Activated CD8-positive, alpha-beta memory T cell treated with anti-CD3 and anti-CD28 coated beads, Interleukin-2, amount 10 ng/mL, durations not matched to agents 7 days and 5 days (primary cell): Measurements from ENCODE around the gene PHF20. TPM values are rescaled to one million over a fixed set of nuclear protein-coding genes. Genes with fewer than 3 reads are reported as not detected.
"Not testable (repeated sequence)": the region's sequence is repeated elsewhere in the genome, so short reads cannot be mapped to it uniquely, and the experiment has no call there.

Experiments
- ATAC-seq: fragments of 150-1000 bp; cut with Tn5 transposase; one replicate; pipeline ENCODE4 v1.10.0; 2021; ENCODE audit warnings: moderate library complexity
- CTCF ChIA-PET: fragments of 350-600 bp; sonication (Branson Sonifier 250); formaldehyde crosslinking; loops from one replicate; lab custom pipeline; 2021; ENCODE audit warnings: antibody characterized with exemption; lab: Charles Lee
- DNase-seq: peaks from one replicate; pipeline ENCODE4 v3.0.0-alpha.2; 2020
- H3K27ac Mint-ChIP-seq: one replicate; pipeline ENCODE4 v1.8.0; 2021; ENCODE audit warnings: mild to moderate bottlenecking, mixed read lengths
- H3K27me3 Mint-ChIP-seq: one replicate; pipeline ENCODE4 v1.8.0; 2021; ENCODE audit warnings: mixed read lengths
- H3K36me3 Mint-ChIP-seq: one replicate; pipeline ENCODE4 v1.8.0; 2021; ENCODE audit warnings: mild to moderate bottlenecking, mixed read lengths
- H3K4me1 Mint-ChIP-seq: one replicate; pipeline ENCODE4 v1.8.0; 2021; ENCODE audit warnings: mixed read lengths
- H3K4me3 Mint-ChIP-seq: one replicate; pipeline ENCODE4 v1.8.0; 2021; ENCODE audit warnings: mild to moderate bottlenecking, moderate library complexity, mixed read lengths
- H3K9me3 Mint-ChIP-seq: one replicate; pipeline ENCODE4 v1.8.0; 2022; ENCODE audit warnings: low read depth, mixed read lengths
- total RNA-seq, 2 experiments: library from RNA; stranded (reverse); gene quantifications; one replicate each; pipeline ENCODE4 v1.2.3, GENCODE V29; 2021

Gene PHF20
- total RNA-seq, 2 experiments from 2014 or later: 50.8 to 52.4 TPM

- Mint-ChIP-seq H3K4me1 (peaks cover 23% of the 10 kb centered on the region), H3K4me3 (peak overlapping the region; percentile 90), H3K9me3 (no peaks in the 10 kb centered on the region), H3K27ac (peak overlapping the region; percentile 100), H3K36me3 (peaks cover 8% of the 10 kb centered on the region), H3K27me3 (no peaks in the 10 kb centered on the region)
- CTCF ChIA-PET: interaction anchor here (0.9 to 4.0 kb wide), 12 partner anchors 10 to 652 kb away, joined by 3 to 47 read pairs (median 10); partner anchors contain the start of genes PHF20, RAB5IF and RBM39
- DNase-seq: no peak
- ATAC-seq: no peak
Observed at GRCh38 chr20:35952480-35953386, 180.9 kb downstream of the PHF20 start.

- peak; percentile 35 for ATAC-seq
Observed at GRCh38 chr20:35953387-35954199, 181.8 kb downstream of the PHF20 start.

GRCh38 chr20:35954200-35954906 lies 182.5 kb downstream of the PHF20 start, which contains the start of gene SCAND1:
SCAND1 (minus strand) TSS chr20:35954502; CDS start chr20:35954284, 218 bp downstream.
- Mint-ChIP-seq H3K9me3 (no peaks in the 10 kb centered on the region), H3K4me3 (peak within 1 kb of the TSS; percentile 90), H3K36me3 (peaks cover 6% of the 10 kb centered on the region), H3K27me3 (no peaks in the 10 kb centered on the region), H3K4me1 (peaks cover 23% of the 10 kb centered on the region), H3K27ac (peak within 1 kb of the TSS; percentile 100)
- DNase-seq (peak; percentile 99), ATAC-seq (peak; percentile 89)
- CTCF ChIA-PET: interaction anchor here (0.8 to 4.0 kb wide), 45 partner anchors 8 to 897 kb away, joined by 3 to 47 read pairs (median 4); partner anchors contain the start of genes AAR2, CEP250, CPNE1 and ERGIC3

More at GRCh38 chr20:35953387-35954199, 181.8 kb downstream of the PHF20 start:
- Mint-ChIP-seq H3K4me3 (peak overlapping the region; percentile 90), H3K36me3 (peaks cover 6% of the 10 kb centered on the region), H3K27ac (peak overlapping the region; percentile 100), H3K9me3 (no peaks in the 10 kb centered on the region), H3K4me1 (peaks cover 23% of the 10 kb centered on the region), H3K27me3 (no peaks in the 10 kb centered on the region)
- CTCF ChIA-PET: interaction anchor here (0.8 to 4.0 kb wide), 41 partner anchors 9 to 897 kb away, joined by 3 to 47 read pairs (median 5); partner anchors contain the start of genes AAR2, CEP250, ERGIC3 and MMP24OS
- DNase-seq: peak; percentile 87

- no peaks in the 10 kb centered on the region for H3K9me3 Mint-ChIP-seq
- peak overlapping the region; percentile 90 for H3K4me3 Mint-ChIP-seq
- peaks cover 6% of the 10 kb centered on the region for H3K36me3 Mint-ChIP-seq
- H3K27me3 Mint-ChIP-seq: no peaks in the 10 kb centered on the region
- H3K27ac Mint-ChIP-seq: peak overlapping the region; percentile 100
- H3K4me1 Mint-ChIP-seq: peaks cover 23% of the 10 kb centered on the region
- ATAC-seq (peak; percentile 7), DNase-seq (peak; percentile 80)
- CTCF ChIA-PET: interaction anchor here (0.6 to 4.0 kb wide), 33 partner anchors 8 to 880 kb away, joined by 3 to 47 read pairs (median 5); partner anchors contain the start of genes AAR2, CEP250, CPNE1 and ERGIC3
Observed at GRCh38 chr20:35954907-35955251, 183.1 kb downstream of the PHF20 start.

GRCh38 chr20:35956616-35957015 lies 184.8 kb downstream of the PHF20 start:
- Mint-ChIP-seq H3K4me3 (no peak overlapping the region), H3K27me3 (peaks cover 4% of the 10 kb centered on the region), H3K27ac (no peak overlapping the region), H3K36me3 (peaks cover 3% of the 10 kb centered on the region), H3K9me3 (no peaks in the 10 kb centered on the region), H3K4me1 (peaks cover 20% of the 10 kb centered on the region)
- DNase-seq: no peak
- CTCF ChIA-PET: interaction anchor here (4.0 kb wide), 1 partner anchor 185 kb away, joined by 17 read pairs; the partner anchor contains the start of gene PHF20
- no peak for ATAC-seq

GRCh38 chr20:35959291-35959690 lies 187.5 kb downstream of the PHF20 start:
- DNase-seq, H3K27ac Mint-ChIP-seq: not testable (repeated sequence)
- CTCF ChIA-PET: interaction anchor here (1.6 kb wide), 1 partner anchor 12 kb away, joined by 3 read pairs; no protein-coding TSS in a partner anchor

DNA sequence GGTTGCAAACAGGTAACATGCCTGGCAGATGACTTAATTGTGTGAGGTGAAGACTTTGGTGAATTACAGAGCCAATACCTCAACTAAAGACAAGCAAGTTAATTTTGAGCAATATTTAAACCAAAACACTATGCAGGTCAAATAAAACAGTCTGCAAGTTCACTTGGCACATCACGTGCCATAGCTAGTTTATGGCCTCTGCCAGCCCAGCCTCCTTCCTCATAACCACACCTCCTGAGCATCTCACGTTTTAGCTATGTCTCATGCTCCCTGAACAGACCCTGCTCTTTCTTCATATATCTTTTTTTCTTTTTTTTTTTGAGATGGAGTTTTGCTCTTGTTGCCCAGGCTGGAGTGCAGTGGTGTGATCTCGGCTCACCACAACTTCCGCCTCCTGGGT lies 192.1 kb downstream of the PHF20 start:
- H3K36me3 Mint-ChIP-seq: no peaks in the 10 kb centered on the region
- no peak overlapping the region for H3K4me3 Mint-ChIP-seq
- CTCF ChIA-PET: interaction anchor here (3.0 kb wide), 1 partner anchor 9 kb away, joined by 16 read pairs; the partner anchor contains the start of gene SCAND1
- H3K27ac Mint-ChIP-seq: no peak overlapping the region
- ATAC-seq (no peak), DNase-seq (no peak)
- no peaks in the 10 kb centered on the region for H3K9me3 Mint-ChIP-seq
- peaks cover 15% of the 10 kb centered on the region for H3K27me3 Mint-ChIP-seq
- peaks cover 3% of the 10 kb centered on the region for H3K4me1 Mint-ChIP-seq

More at GRCh38 chr20:35959291-35959690, 187.5 kb downstream of the PHF20 start:
- H3K27me3 Mint-ChIP-seq, H3K4me3 Mint-ChIP-seq, ATAC-seq, H3K36me3 Mint-ChIP-seq, H3K9me3 Mint-ChIP-seq, H3K4me1 Mint-ChIP-seq: not testable (repeated sequence)

GRCh38 chr20:35967979-35968640 lies 196.3 kb downstream of the PHF20 start, which contains the start of gene CNBD2:
CNBD2 (plus strand) TSS chr20:35968590; CDS start chr20:35968763, 173 bp downstream.
- DNase-seq (no peak), ATAC-seq (no peak)
- Mint-ChIP-seq H3K4me1 (peaks cover 3% of the 10 kb centered on the region), H3K27me3 (peaks cover 9% of the 10 kb centered on the region), H3K27ac (no peak within 1 kb of the TSS), H3K36me3 (no peaks in the 10 kb centered on the region), H3K9me3 (no peaks in the 10 kb centered on the region), H3K4me3 (no peak within 1 kb of the TSS)
- CTCF ChIA-PET: interaction anchor here (0.9 to 1.3 kb wide), 3 partner anchors 13 to 25 kb away, joined by 3 to 4 read pairs (median 4); partner anchors contain the start of gene SCAND1

GRCh38 chr20:35968930-35969329 lies 197.1 kb downstream of the PHF20 start:
- no peak for DNase-seq
- Mint-ChIP-seq H3K27me3 (peaks cover 9% of the 10 kb centered on the region), H3K4me1 (peaks cover 3% of the 10 kb centered on the region), H3K9me3 (no peaks in the 10 kb centered on the region), H3K36me3 (no peaks in the 10 kb centered on the region), H3K27ac (no peak overlapping the region), H3K4me3 (no peak overlapping the region)
- no peak for ATAC-seq
- CTCF ChIA-PET: no interaction called here

DNA sequence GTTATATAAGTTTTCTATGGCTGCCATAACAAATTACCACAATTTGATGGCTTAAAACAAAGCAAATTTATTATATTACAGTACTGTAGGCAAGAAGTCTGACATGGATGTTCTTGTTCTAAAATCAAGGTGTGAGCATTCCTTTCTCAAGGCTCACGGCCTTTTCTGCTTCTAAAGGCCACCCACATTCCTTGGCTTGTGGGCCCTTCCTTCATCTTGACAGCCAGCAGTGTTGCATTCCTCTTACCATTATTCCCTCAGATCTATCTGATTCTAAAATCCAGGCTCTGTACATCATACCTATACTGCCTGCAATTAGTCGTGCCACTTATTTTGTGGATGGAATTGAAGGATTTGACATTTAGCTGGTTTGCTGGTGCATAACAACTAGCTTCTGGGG lies 200.2 kb downstream of the PHF20 start:
- no peak for ATAC-seq
- CTCF ChIA-PET: no interaction called here
- H3K4me3 Mint-ChIP-seq: no peak overlapping the region
- H3K27ac Mint-ChIP-seq: no peak overlapping the region
- no peaks in the 10 kb centered on the region for H3K36me3 Mint-ChIP-seq
- peaks cover under 1% of the 10 kb centered on the region for H3K4me1 Mint-ChIP-seq
- DNase-seq: no peak
- H3K27me3 Mint-ChIP-seq: peaks cover 5% of the 10 kb centered on the region
- no peaks in the 10 kb centered on the region for H3K9me3 Mint-ChIP-seq

DNA sequence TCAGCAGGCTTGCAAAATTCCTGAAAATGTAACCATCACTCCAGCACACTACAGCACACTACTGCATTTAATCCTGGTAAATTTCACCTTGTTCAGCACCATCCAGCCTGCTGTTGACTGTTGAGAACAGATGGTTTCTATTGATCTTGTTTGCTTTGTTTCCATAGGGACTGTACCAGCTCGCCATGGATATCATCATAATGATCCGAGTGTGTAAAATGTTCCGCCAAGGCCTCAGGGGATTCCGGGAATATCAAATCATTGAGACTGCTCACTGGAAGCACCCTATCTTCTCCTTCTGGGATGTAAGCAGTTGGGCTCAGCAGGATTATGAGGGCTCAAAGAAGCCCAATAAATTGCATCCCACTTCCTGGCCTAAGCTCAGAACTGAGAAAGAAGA lies 200.6 kb downstream of the PHF20 start:
- Mint-ChIP-seq H3K27me3 (peaks cover 5% of the 10 kb centered on the region), H3K4me3 (no peak overlapping the region), H3K36me3 (no peaks in the 10 kb centered on the region), H3K4me1 (no peaks in the 10 kb centered on the region), H3K9me3 (no peaks in the 10 kb centered on the region), H3K27ac (no peak overlapping the region)
- CTCF ChIA-PET: no interaction called here
- no peak for ATAC-seq
- DNase-seq: no peak

DNA sequence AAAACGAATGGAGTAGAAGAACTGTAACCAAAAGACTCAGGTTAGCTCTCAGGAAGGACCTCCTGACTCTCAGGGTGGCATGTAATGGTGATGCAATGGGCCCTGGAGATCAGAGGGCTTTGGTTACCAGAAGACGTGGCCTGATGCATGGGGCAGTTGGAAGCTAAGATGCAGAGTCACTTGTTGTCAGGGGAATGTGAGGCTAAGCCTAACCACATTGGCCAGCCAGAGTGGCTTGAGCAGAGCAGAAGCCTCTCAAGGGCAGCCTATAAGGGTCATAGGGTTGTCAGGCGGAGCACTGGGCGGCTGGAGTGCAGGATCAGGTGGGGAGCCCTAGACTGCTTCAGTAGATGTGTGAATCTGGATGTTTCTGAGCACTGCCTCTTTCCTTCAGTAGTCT lies 202.4 kb downstream of the PHF20 start:
- DNase-seq: no peak
- Mint-ChIP-seq H3K27ac (no peak overlapping the region), H3K9me3 (no peaks in the 10 kb centered on the region), H3K27me3 (peaks cover 2% of the 10 kb centered on the region), H3K4me1 (no peaks in the 10 kb centered on the region), H3K36me3 (no peaks in the 10 kb centered on the region), H3K4me3 (no peak overlapping the region)
- CTCF ChIA-PET: no interaction called here
- ATAC-seq: no peak
